ENCODE data around the gene UBE2G1.
A peak's percentile ranks its signal among the peaks of the same experiment; 100 is the strongest.
"Not testable (repeated sequence)": the region's sequence is repeated elsewhere in the genome, so short reads cannot be mapped to it uniquely, and the experiment has no call there.

The UBE2G1 gene

GRCh38 chr17:4366327-4367063, at the start of gene UBE2G1:
Gene UBE2G1, minus strand, starts transcription at chr17:4366675. Its CDS starts 359 bp downstream, at chr17:4366316.
- peak; percentile 97 for DNase-seq (ENCODE audit: low spot score)

- peak; percentile 83 for DNase-seq (ENCODE audit: low spot score)
Measured at GRCh38 chr17:4412933-4413831, 46.7 kb upstream of the UBE2G1 start.

- DNase-seq (ENCODE audit: low spot score), result no peak
Measured at GRCh38 chr17:4411201-4411600, 44.7 kb upstream of the UBE2G1 start.

GRCh38 chr17:4409659-4410058, 43.2 kb upstream of the UBE2G1 start:
- no peak for DNase-seq (ENCODE audit: low spot score)

GRCh38 chr17:4407851-4408250, 41.4 kb upstream of the UBE2G1 start:
- no peak for DNase-seq (ENCODE audit: low spot score)

- no peak for DNase-seq (ENCODE audit: low spot score)
Measured at GRCh38 chr17:4407216-4407615, 40.7 kb upstream of the UBE2G1 start.

- no peak for DNase-seq (ENCODE audit: low spot score)
Measured at GRCh38 chr17:4406386-4406785, 39.9 kb upstream of the UBE2G1 start.

GRCh38 chr17:4405699-4406098, 39.2 kb upstream of the UBE2G1 start:
- DNase-seq (ENCODE audit: low spot score), result no peak

GRCh38 chr17:4405038-4405669, 38.7 kb upstream of the UBE2G1 start:
- DNase-seq (ENCODE audit: low spot score), result no peak

- DNase-seq (ENCODE audit: low spot score), result no peak
Measured at GRCh38 chr17:4397840-4398239, 31.4 kb upstream of the UBE2G1 start.

GRCh38 chr17:4395111-4395478, 28.6 kb upstream of the UBE2G1 start:
- DNase-seq (ENCODE audit: low spot score), result no peak

- no peak for DNase-seq (ENCODE audit: low spot score)
Measured at GRCh38 chr17:4394208-4395110, 28.0 kb upstream of the UBE2G1 start.

- no peak for DNase-seq (ENCODE audit: low spot score)
Measured at GRCh38 chr17:4393806-4394205, 27.3 kb upstream of the UBE2G1 start.

- no peak for DNase-seq (ENCODE audit: low spot score)
Measured at GRCh38 chr17:4389079-4389478, 22.6 kb upstream of the UBE2G1 start.

- DNase-seq (ENCODE audit: low spot score), result no peak
Measured at GRCh38 chr17:4387137-4387536, 20.7 kb upstream of the UBE2G1 start.

GRCh38 chr17:4386406-4386805, 19.9 kb upstream of the UBE2G1 start:
- no peak for DNase-seq (ENCODE audit: low spot score)

- no peak for DNase-seq (ENCODE audit: low spot score)
Measured at GRCh38 chr17:4381690-4382671, 15.5 kb upstream of the UBE2G1 start.

- no peak for DNase-seq (ENCODE audit: low spot score)
Measured at GRCh38 chr17:4378626-4379025, 12.2 kb upstream of the UBE2G1 start.

GRCh38 chr17:4377247-4377646, 10.8 kb upstream of the UBE2G1 start:
- not testable (repeated sequence) for DNase-seq (ENCODE audit: low spot score)

- not testable (repeated sequence) for DNase-seq (ENCODE audit: low spot score)
Measured at GRCh38 chr17:4375796-4376440, 9.4 kb upstream of the UBE2G1 start.

All from globus pallidus (tissue), 1 donor.